ENCODE measurements around the gene RUNX3. TPM values are rescaled to one million over a fixed set of nuclear protein-coding genes. Genes with fewer than 3 reads are reported as not detected.

The RUNX3 gene
- total and polyA plus RNA-seq, 2 donors from 2014 or later = 0.47 to 7.9 TPM

GRCh38 chr1:24935615-24936484, 5.8 kb upstream of the RUNX3 start:
- no peak overlapping the region for H3K9ac ChIP-seq (ENCODE audit: low read length in 3 of 3)
- DNase-seq (no peak), FAIRE-seq (no peak)
- no peaks in the 10 kb centered on the region for H3K9me3 ChIP-seq (ENCODE audit: control insufficient read depth in 2 of 3, insufficient read depth in 1 of 3, low read length in 3 of 3)
- H3K27me3 ChIP-seq (ENCODE audit: control insufficient read depth, insufficient read depth, low read length) = peaks cover 42% of the 10 kb centered on the region
- no peak overlapping the region for H3K27ac ChIP-seq (ENCODE audit: low read depth in 2 of 2, low read length in 2 of 2)
- intact Hi-C loops (cut with DNase I) = no loop called here
- TF ChIP-seq, protein P1, sequence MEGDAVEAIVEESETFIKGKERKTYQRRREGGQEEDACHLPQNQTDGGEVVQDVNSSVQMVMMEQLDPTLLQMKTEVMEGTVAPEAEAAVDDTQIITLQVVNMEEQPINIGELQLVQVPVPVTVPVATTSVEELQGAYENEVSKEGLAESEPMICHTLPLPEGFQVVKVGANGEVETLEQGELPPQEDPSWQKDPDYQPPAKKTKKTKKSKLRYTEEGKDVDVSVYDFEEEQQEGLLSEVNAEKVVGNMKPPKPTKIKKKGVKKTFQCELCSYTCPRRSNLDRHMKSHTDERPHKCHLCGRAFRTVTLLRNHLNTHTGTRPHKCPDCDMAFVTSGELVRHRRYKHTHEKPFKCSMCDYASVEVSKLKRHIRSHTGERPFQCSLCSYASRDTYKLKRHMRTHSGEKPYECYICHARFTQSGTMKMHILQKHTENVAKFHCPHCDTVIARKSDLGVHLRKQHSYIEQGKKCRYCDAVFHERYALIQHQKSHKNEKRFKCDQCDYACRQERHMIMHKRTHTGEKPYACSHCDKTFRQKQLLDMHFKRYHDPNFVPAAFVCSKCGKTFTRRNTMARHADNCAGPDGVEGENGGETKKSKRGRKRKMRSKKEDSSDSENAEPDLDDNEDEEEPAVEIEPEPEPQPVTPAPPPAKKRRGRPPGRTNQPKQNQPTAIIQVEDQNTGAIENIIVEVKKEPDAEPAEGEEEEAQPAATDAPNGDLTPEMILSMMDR (IDR thresholded peaks at IDR 0.05; ENCODE audit: borderline replicate concordance, extremely low read depth, insufficient read depth) = no peak
- H3K36me3 ChIP-seq (ENCODE audit: control insufficient read depth in 2 of 3, insufficient read depth in 3 of 3, low read length in 3 of 3) = no peaks in the 10 kb centered on the region
- peaks cover 0 to 6% (median 0%) of the 10 kb centered on the region in 3 donors for H3K4me1 ChIP-seq (ENCODE audit: control insufficient read depth in 2 of 3, insufficient read depth in 2 of 3, low read depth in 1 of 3, low read length in 3 of 3)
- H3K4me3 ChIP-seq (ENCODE audit: low read length in 3 of 3) = no peak overlapping the region

DNA sequence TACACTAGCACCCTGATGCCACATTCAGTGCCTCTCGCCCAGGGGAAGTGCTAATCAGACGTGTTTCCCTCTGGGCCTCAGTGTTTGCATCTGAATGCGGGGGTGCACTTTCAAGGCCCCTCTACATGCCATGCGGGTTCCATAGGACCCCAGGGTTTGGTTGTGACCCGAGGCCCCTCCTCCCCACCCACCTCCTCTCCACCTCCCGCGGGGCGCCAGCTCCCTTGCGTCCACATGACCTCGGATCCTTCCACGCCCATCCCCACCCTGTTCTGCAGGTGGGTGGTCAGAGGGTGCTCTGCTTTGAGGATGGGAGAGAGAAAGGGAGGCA, 5.1 kb upstream of the RUNX3 start:
- DNase-seq (no peak), FAIRE-seq (no peak)
- TF ChIP-seq, protein P1 (IDR thresholded peaks at IDR 0.05; ENCODE audit: borderline replicate concordance, extremely low read depth, insufficient read depth) = no peak
- Histone ChIP-seq H3K9me3 (ENCODE audit: control insufficient read depth in 2 of 3, insufficient read depth in 1 of 3, low read length in 3 of 3) (no peaks in the 10 kb centered on the region), H3K36me3 (ENCODE audit: control insufficient read depth in 2 of 3, insufficient read depth in 3 of 3, low read length in 3 of 3) (no peaks in the 10 kb centered on the region), H3K4me1 (ENCODE audit: control insufficient read depth in 2 of 3, insufficient read depth in 2 of 3, low read depth in 1 of 3, low read length in 3 of 3) (peaks cover 0 to 6% (median 0%) of the 10 kb centered on the region in 3 donors), H3K9ac (ENCODE audit: low read length in 3 of 3) (no peak overlapping the region), H3K4me3 (ENCODE audit: low read length in 3 of 3) (no peak overlapping the region), H3K27ac (ENCODE audit: low read depth in 2 of 2, low read length in 2 of 2) (no peak overlapping the region), H3K27me3 (ENCODE audit: control insufficient read depth, insufficient read depth, low read length) (peaks cover 46% of the 10 kb centered on the region)
- intact Hi-C loops (cut with DNase I) = no loop called here

DNA sequence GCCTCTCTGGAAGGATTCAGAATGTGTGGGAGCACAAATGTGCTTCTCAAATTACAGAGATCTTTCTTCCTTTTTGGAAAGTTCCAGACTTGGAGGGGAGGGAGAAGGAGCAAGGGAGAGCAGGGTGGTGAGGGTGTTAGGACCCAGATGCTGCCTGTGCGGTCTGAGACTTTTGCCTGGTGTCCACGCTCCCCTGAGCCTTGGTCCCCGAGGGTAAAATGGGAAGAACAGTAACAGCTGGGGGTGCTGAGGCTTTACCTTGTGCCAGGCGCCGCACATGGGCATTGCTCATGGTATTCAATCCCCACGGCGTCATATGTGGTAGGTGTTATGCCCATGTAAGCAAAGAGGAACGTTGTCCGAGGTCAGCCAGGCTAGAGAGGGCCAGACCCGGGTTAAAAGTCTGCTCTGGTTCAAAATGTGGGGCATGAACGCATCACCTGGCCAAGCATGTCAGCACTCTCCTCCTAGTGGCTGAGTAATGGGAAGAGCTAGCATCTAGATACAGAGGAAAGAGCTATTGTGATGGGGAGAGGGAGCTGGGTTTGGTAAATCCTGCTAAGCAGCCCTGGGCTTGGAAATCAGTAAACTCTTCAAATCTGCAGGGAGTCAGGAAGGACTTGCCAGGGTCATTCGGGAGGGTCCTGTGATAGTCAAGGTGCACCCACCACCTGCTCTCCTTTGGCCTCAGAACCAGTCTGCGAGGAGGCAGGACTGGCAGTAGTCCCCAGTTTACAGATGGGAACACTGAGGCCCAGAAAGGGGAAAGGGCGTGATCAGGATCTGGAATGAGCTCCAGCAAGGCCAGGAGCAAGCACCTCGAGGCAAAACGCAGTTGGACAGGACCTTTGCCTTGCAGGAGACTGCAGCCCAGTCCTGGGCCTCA, 4.5 kb upstream of the RUNX3 start:
- Histone ChIP-seq H3K36me3 (ENCODE audit: control insufficient read depth in 2 of 3, insufficient read depth in 3 of 3, low read length in 3 of 3) (no peaks in the 10 kb centered on the region), H3K9ac (ENCODE audit: low read length in 3 of 3) (no peak overlapping the region), H3K9me3 (ENCODE audit: control insufficient read depth in 2 of 3, insufficient read depth in 1 of 3, low read length in 3 of 3) (no peaks in the 10 kb centered on the region), H3K4me3 (ENCODE audit: low read length in 3 of 3) (no peak overlapping the region), H3K4me1 (ENCODE audit: control insufficient read depth in 2 of 3, insufficient read depth in 2 of 3, low read depth in 1 of 3, low read length in 3 of 3) (peaks cover 0 to 6% (median 0%) of the 10 kb centered on the region in 3 donors), H3K27me3 (ENCODE audit: control insufficient read depth, insufficient read depth, low read length) (peaks cover 46% of the 10 kb centered on the region), H3K27ac (ENCODE audit: low read depth in 2 of 2, low read length in 2 of 2) (no peak overlapping the region)
- TF ChIP-seq, protein P1 (IDR thresholded peaks at IDR 0.05; ENCODE audit: borderline replicate concordance, extremely low read depth, insufficient read depth) = no peak
- no peak for FAIRE-seq
- peak in 1 of 5 donors; percentile 54 for DNase-seq
- intact Hi-C loops (cut with DNase I) = no loop called here
